Trophoblast cell (in vitro differentiated cells and primary cell): ENCODE data around the gene CARD18.

Experiments
- DNase-seq, 2 donors: peaks; one replicate each; pipeline ENCODE4 v3.0.0-alpha.2; 2016
- H2AFZ ChIP-seq: 2 replicates; pipeline ENCODE4 v1.6.1; 2013; ENCODE audit warnings: low read length, moderate library complexity, mild to moderate bottlenecking; ENCODE audit not compliant: insufficient read depth, poor library complexity
- H2AK5ac ChIP-seq: 2 replicates; pipeline ENCODE4 v1.6.1; 2013; ENCODE audit warnings: mild to moderate bottlenecking, low read length
- H2BK120ac ChIP-seq: 2 replicates; pipeline ENCODE4 v1.6.1; 2013; ENCODE audit warnings: low read length, mild to moderate bottlenecking, moderate library complexity; ENCODE audit not compliant: insufficient read depth, poor library complexity
- H2BK12ac ChIP-seq: 2 replicates; pipeline ENCODE4 v1.6.1; 2013; ENCODE audit warnings: mild to moderate bottlenecking, low read length, moderate library complexity
- H2BK5ac ChIP-seq: 2 replicates; pipeline ENCODE4 v1.6.1; 2013; ENCODE audit warnings: low read length, low read depth, moderate library complexity, mild to moderate bottlenecking; ENCODE audit not compliant: poor library complexity
- H3K14ac ChIP-seq: 2 replicates; pipeline ENCODE4 v1.6.1; 2013; ENCODE audit warnings: mild to moderate bottlenecking, low read length
- H3K18ac ChIP-seq: 2 replicates; pipeline ENCODE4 v1.6.1; 2013; ENCODE audit warnings: mild to moderate bottlenecking, low read length
- H3K23ac ChIP-seq: 2 replicates; pipeline ENCODE4 v1.6.1; 2013; ENCODE audit warnings: low read length
- H3K27ac ChIP-seq: 2 replicates; pipeline ENCODE4 v1.5.1; 2013; ENCODE audit warnings: low read depth, mild to moderate bottlenecking, inconsistent platforms, low read length, moderate library complexity
- H3K27me3 ChIP-seq: 2 replicates; pipeline ENCODE4 v1.6.1; 2013; ENCODE audit warnings: inconsistent platforms, mild to moderate bottlenecking, low read length, moderate library complexity; ENCODE audit not compliant: insufficient read depth
- H3K36me3 ChIP-seq, 2 experiments: 1 replicate in 1 of 2; 2 replicates in 1 of 2; pipeline ENCODE4 v1.6.1; 2013; ENCODE audit warnings: low read length in 2 of 2, mild to moderate bottlenecking in 2 of 2, moderate library complexity in 1 of 2; ENCODE audit not compliant: insufficient read depth in 2 of 2, control insufficient read depth in 1 of 2
- H3K4ac ChIP-seq: 2 replicates; pipeline ENCODE4 v1.6.1; 2013; ENCODE audit warnings: low read depth, mild to moderate bottlenecking, low read length, moderate library complexity
- H3K4me1 ChIP-seq, 2 experiments: 1 replicate in 1 of 2; 2 replicates in 1 of 2; pipeline ENCODE4 v1.6.1; 2013; ENCODE audit warnings: low read length in 2 of 2, mild to moderate bottlenecking in 2 of 2, moderate library complexity in 1 of 2; ENCODE audit not compliant: insufficient read depth in 2 of 2, control insufficient read depth in 1 of 2
- H3K4me2 ChIP-seq: 2 replicates; pipeline ENCODE4 v1.6.1; 2013; ENCODE audit warnings: inconsistent platforms, mild to moderate bottlenecking, low read length, moderate library complexity
- H3K4me3 ChIP-seq: 2 replicates; pipeline ENCODE4 v1.5.1; 2013; ENCODE audit warnings: mild to moderate bottlenecking, low read depth, low read length, inconsistent platforms
- H3K79me1 ChIP-seq: one replicate; pipeline ENCODE4 v1.6.1; 2013; ENCODE audit warnings: low read length
- H3K79me2 ChIP-seq: 2 replicates; pipeline ENCODE4 v1.6.1; 2013; ENCODE audit warnings: low read length, mild to moderate bottlenecking; ENCODE audit not compliant: control insufficient read depth, insufficient read depth, poor library complexity
- H3K9ac ChIP-seq: 2 replicates; pipeline ENCODE4 v1.6.1; 2013; ENCODE audit warnings: mild to moderate bottlenecking, low read length
- H3K9me3 ChIP-seq: 2 replicates; pipeline ENCODE4 v1.6.1; 2013; ENCODE audit warnings: low read depth, mild to moderate bottlenecking, control low read depth, inconsistent platforms, low read length; ENCODE audit not compliant: insufficient read depth
- H4K12ac ChIP-seq: 2 replicates; pipeline ENCODE4 v1.6.1; 2013; ENCODE audit warnings: low read depth, mild to moderate bottlenecking, low read length, moderate library complexity
- H4K8ac ChIP-seq: 2 replicates; pipeline ENCODE4 v1.6.1; 2013; ENCODE audit warnings: low read depth, mild to moderate bottlenecking, low read length, moderate library complexity
- H4K91ac ChIP-seq: one replicate; pipeline ENCODE4 v1.6.1; 2013; ENCODE audit warnings: low read depth, mild to moderate bottlenecking, low read length, moderate library complexity
- WGBS: extraction: QIAGEN DNeasy Blood & Tissue Kit; methylation state at CpG from one replicate; pipeline ENCODE4 v1.1.7; 2013; ENCODE audit warnings: missing lambda C conversion rate; ENCODE audit not compliant: insufficient read length, insufficient coverage; ENCODE audit errors: extremely low coverage; 5-methylcytosine and 5-hydroxymethylcytosine counted together

The CARD18 gene

GRCh38 chr11:105167244-105167643 is 27.7 kb upstream of the CARD18 start:
- H2AK5ac ChIP-seq = no peak overlapping the region
- H2BK5ac ChIP-seq = no peak overlapping the region
- H3K4me2 ChIP-seq = no peak overlapping the region
- no peak overlapping the region for H3K18ac ChIP-seq
- H2BK120ac ChIP-seq = no peak overlapping the region
- no peak overlapping the region for H3K4ac ChIP-seq
- H3K9ac ChIP-seq = no peak overlapping the region
- H3K79me2 ChIP-seq = no peaks in the 10 kb centered on the region
- no peak overlapping the region for H3K27ac ChIP-seq
- H3K4me1 ChIP-seq = no peaks in the 10 kb centered on the region
- H4K8ac ChIP-seq = no peak overlapping the region
- H2AFZ ChIP-seq = no peak overlapping the region
- no peak overlapping the region for H3K4me3 ChIP-seq
- WGBS = no CpG with 5 or more reads among the region's 3 CpGs
- H2BK12ac ChIP-seq = no peak overlapping the region
- DNase-seq = no peak
- no peak overlapping the region for H3K23ac ChIP-seq
- no peak overlapping the region for H4K12ac ChIP-seq
- H3K9me3 ChIP-seq = no peaks in the 10 kb centered on the region
- H3K79me1 ChIP-seq = no peaks in the 10 kb centered on the region
- H3K36me3 ChIP-seq = no peaks in the 10 kb centered on the region
- H4K91ac ChIP-seq = no peak overlapping the region
- no peak overlapping the region for H3K14ac ChIP-seq
- no peaks in the 10 kb centered on the region for H3K27me3 ChIP-seq

GRCh38 chr11:105164208-105164607 is 24.6 kb upstream of the CARD18 start:
- Histone ChIP-seq H3K9me3 (no peaks in the 10 kb centered on the region), H4K91ac (no peak overlapping the region), H4K12ac (no peak overlapping the region), H4K8ac (no peak overlapping the region), H3K4me2 (no peak overlapping the region), H2AFZ (no peak overlapping the region), H3K36me3 (no peaks in the 10 kb centered on the region), H3K4ac (no peak overlapping the region), H3K4me1 (no peaks in the 10 kb centered on the region), H3K79me1 (no peaks in the 10 kb centered on the region), H2BK12ac (no peak overlapping the region), H3K4me3 (no peak overlapping the region), H3K79me2 (no peaks in the 10 kb centered on the region), H2BK120ac (no peak overlapping the region), H3K18ac (no peak overlapping the region), H3K23ac (no peak overlapping the region), H2BK5ac (no peak overlapping the region), H3K14ac (no peak overlapping the region), H3K27me3 (no peaks in the 10 kb centered on the region), H2AK5ac (no peak overlapping the region), H3K27ac (no peak overlapping the region), H3K9ac (no peak overlapping the region)
- WGBS = no CpG with 5 or more reads among the region's 4 CpGs
- DNase-seq = no peak

- Histone ChIP-seq H3K23ac (no peak overlapping the region), H3K4me1 (no peaks in the 10 kb centered on the region), H2AFZ (no peak overlapping the region), H4K8ac (no peak overlapping the region), H4K12ac (no peak overlapping the region), H3K9ac (no peak overlapping the region), H2BK12ac (no peak overlapping the region), H2AK5ac (no peak overlapping the region), H3K4me3 (no peak overlapping the region), H2BK5ac (no peak overlapping the region), H3K4me2 (no peak overlapping the region), H3K79me2 (no peaks in the 10 kb centered on the region), H3K9me3 (no peaks in the 10 kb centered on the region), H4K91ac (no peak overlapping the region), H3K18ac (no peak overlapping the region), H3K27ac (no peak overlapping the region), H3K79me1 (no peaks in the 10 kb centered on the region), H2BK120ac (no peak overlapping the region), H3K36me3 (no peaks in the 10 kb centered on the region), H3K27me3 (no peaks in the 10 kb centered on the region), H3K14ac (no peak overlapping the region), H3K4ac (no peak overlapping the region)
- WGBS = no CpG with 5 or more reads among the region's 1 CpG
- DNase-seq = no peak
Measured at GRCh38 chr11:105162506-105162905, 22.9 kb upstream of the CARD18 start.

- no peak overlapping the region for H2AFZ ChIP-seq
- no peaks in the 10 kb centered on the region for H3K9me3 ChIP-seq
- no peak overlapping the region for H3K9ac ChIP-seq
- no peaks in the 10 kb centered on the region for H3K79me2 ChIP-seq
- no peaks in the 10 kb centered on the region for H3K79me1 ChIP-seq
- no peak overlapping the region for H3K18ac ChIP-seq
- no peak overlapping the region for H3K4me3 ChIP-seq
- H3K27ac ChIP-seq = no peak overlapping the region
- H2BK5ac ChIP-seq = no peak overlapping the region
- no peaks in the 10 kb centered on the region for H3K4me1 ChIP-seq
- WGBS = no CpG with 5 or more reads among the region's 1 CpG
- H3K4me2 ChIP-seq = no peak overlapping the region
- H3K36me3 ChIP-seq = no peaks in the 10 kb centered on the region
- H2BK120ac ChIP-seq = no peak overlapping the region
- no peak overlapping the region for H3K4ac ChIP-seq
- no peak overlapping the region for H2BK12ac ChIP-seq
- H4K8ac ChIP-seq = no peak overlapping the region
- no peak overlapping the region for H2AK5ac ChIP-seq
- no peak overlapping the region for H3K23ac ChIP-seq
- no peaks in the 10 kb centered on the region for H3K27me3 ChIP-seq
- DNase-seq = no peak
- H3K14ac ChIP-seq = no peak overlapping the region
- H4K91ac ChIP-seq = no peak overlapping the region
- no peak overlapping the region for H4K12ac ChIP-seq
Measured at GRCh38 chr11:105158436-105158835, 18.9 kb upstream of the CARD18 start.
